IMR-90 (cell line): ENCODE data around the gene BCAS4. TPM values are rescaled to one million over a fixed set of nuclear protein-coding genes. Genes with fewer than 3 reads are reported as not detected.

ENCODE experiments used
- ATAC-seq: fragments of 200-7000 bp; cut with Tn5 transposase; 2 replicates; pipeline ENCODE4 v1.9.1; 2020; ENCODE audit warnings: low read depth, mild to moderate bottlenecking, moderate library complexity
- BruUV-seq: library from RNA; stranded (reverse); fragments of 400-500 nt; replicated peaks from 2 replicates; lab custom pipeline; 2021; lab: Mats Ljungman, UMichigan
- CTCF ChIA-PET: fragments of 300-600 bp; formaldehyde crosslinking; extraction: SDS; loops from one replicate; lab custom pipeline; 2021; ENCODE audit warnings: antibody characterized with exemption; lab: Yijun Ruan, JAX
- POLR2A ChIA-PET: fragments of 300-600 bp; sonication (Branson Sonifier 250); formaldehyde crosslinking; loops from one replicate; lab custom pipeline; 2022; ENCODE audit warnings: antibody characterized with exemption; ENCODE audit not compliant: unreplicated experiment; lab: Charles Lee
- DNase-seq: peaks from one replicate; pipeline ENCODE4 v3.0.0; 2013
- H2AFZ ChIP-seq: replicated peaks from 2 replicates; pipeline ENCODE3; 2013; ENCODE audit warnings: low read length, mild to moderate bottlenecking; ENCODE audit not compliant: poor library complexity
- H2AK5ac ChIP-seq: 2 replicates; pipeline ENCODE4 v1.6.1; 2013; ENCODE audit warnings: low read depth, low read length, inconsistent platforms
- H2AK9ac ChIP-seq: replicated peaks from 2 replicates; pipeline ENCODE3; 2013; ENCODE audit warnings: mild to moderate bottlenecking, low read depth, low read length, moderate library complexity; ENCODE audit not compliant: poor library complexity
- H2BK120ac ChIP-seq: 2 replicates; pipeline ENCODE4 v1.6.1; 2013; ENCODE audit warnings: low read depth, low read length, inconsistent platforms
- H2BK15ac ChIP-seq: 3 replicates; pipeline ENCODE4 v1.6.1; 2013; ENCODE audit warnings: low read depth, low read length, inconsistent platforms
- H2BK20ac ChIP-seq: 2 replicates; pipeline ENCODE4 v1.6.1; 2013; ENCODE audit warnings: low read depth, mild to moderate bottlenecking, inconsistent platforms, low read length, moderate library complexity
- H2BK5ac ChIP-seq: 2 replicates; pipeline ENCODE4 v1.6.1; 2013; ENCODE audit warnings: mild to moderate bottlenecking, low read depth, low read length, inconsistent platforms; ENCODE audit not compliant: poor library complexity, severe bottlenecking
- H3K14ac ChIP-seq: replicated peaks from 2 replicates; pipeline ENCODE4 v1.6.1; 2013; ENCODE audit warnings: low read depth, low read length, inconsistent platforms
- H3K18ac ChIP-seq: 2 replicates; pipeline ENCODE4 v1.6.1; 2013; ENCODE audit warnings: low read depth, low read length, control low read depth
- H3K23ac ChIP-seq: 2 replicates; pipeline ENCODE4 v1.6.1; 2013; ENCODE audit warnings: low read depth, low read length, inconsistent platforms
- H3K27ac ChIP-seq: 2 replicates; pipeline ENCODE4 v1.5.1; 2013; ENCODE audit warnings: mild to moderate bottlenecking, control low read depth, low read length; ENCODE audit not compliant: insufficient read depth
- H3K27me3 ChIP-seq: 2 replicates; pipeline ENCODE4 v1.6.1; 2013; ENCODE audit warnings: low read length; ENCODE audit not compliant: control insufficient read depth, insufficient read depth
- H3K36me3 ChIP-seq: 2 replicates; pipeline ENCODE4 v1.6.1; 2013; ENCODE audit warnings: low read length, mixed read lengths; ENCODE audit not compliant: control insufficient read depth, insufficient read depth
- H3K4ac ChIP-seq: 2 replicates; pipeline ENCODE4 v1.6.1; 2013; ENCODE audit warnings: low read depth, low read length, inconsistent platforms
- H3K4me1 ChIP-seq: 2 replicates; pipeline ENCODE4 v1.6.1; 2013; ENCODE audit warnings: low read length, mixed read lengths; ENCODE audit not compliant: control insufficient read depth, insufficient read depth
- H3K4me2 ChIP-seq: 2 replicates; pipeline ENCODE4 v1.6.1; 2013; ENCODE audit warnings: low read depth, mild to moderate bottlenecking, control low read depth, low read length, moderate library complexity
- H3K4me3 ChIP-seq: 2 replicates; pipeline ENCODE4 v1.5.1; 2013; ENCODE audit warnings: low read depth, mild to moderate bottlenecking, control low read depth, low read length, moderate library complexity; ENCODE audit not compliant: insufficient read depth
- H3K56ac ChIP-seq: 2 replicates; pipeline ENCODE4 v1.6.1; 2013; ENCODE audit warnings: low read length, inconsistent platforms; ENCODE audit not compliant: insufficient read depth; ENCODE audit errors: extremely low read depth
- H3K79me1 ChIP-seq, 2 experiments: 2 replicates each; pipeline ENCODE4 v1.6.1; 2013; ENCODE audit warnings: low read length in 2 of 2, inconsistent platforms in 1 of 2, low read depth in 1 of 2
- H3K9ac ChIP-seq: 2 replicates; pipeline ENCODE4 v1.6.1; 2013; ENCODE audit warnings: low read depth, low read length, control low read depth
- H3K9me1 ChIP-seq: 2 replicates; pipeline ENCODE4 v1.6.1; 2013; ENCODE audit warnings: low read length, inconsistent platforms; ENCODE audit not compliant: insufficient read depth
- H3K9me3 ChIP-seq: 2 replicates; pipeline ENCODE4 v1.6.1; 2013; ENCODE audit warnings: low read length; ENCODE audit not compliant: control insufficient read depth, insufficient read depth
- H4K20me1 ChIP-seq: 2 replicates; pipeline ENCODE4 v1.6.1; 2013; ENCODE audit warnings: low read length, inconsistent platforms; ENCODE audit not compliant: insufficient read depth
- H4K5ac ChIP-seq: 2 replicates; pipeline ENCODE4 v1.6.1; 2013; ENCODE audit warnings: mild to moderate bottlenecking, low read depth, low read length, control low read depth
- H4K8ac ChIP-seq, 2 experiments: 2 replicates each; pipeline ENCODE4 v1.6.1; 2013; ENCODE audit warnings: low read depth in 2 of 2, low read length in 2 of 2, control low read depth in 1 of 2, inconsistent platforms in 1 of 2
- H4K91ac ChIP-seq: 2 replicates; pipeline ENCODE4 v1.6.1; 2013; ENCODE audit warnings: low read depth, low read length, inconsistent platforms; ENCODE audit not compliant: insufficient read depth
- BHLHE40 ChIP-seq: fragments of 150-350 bp; IDR thresholded peaks from 2 replicates; pipeline ENCODE4 v1.6.1; 2016; ENCODE audit warnings: mild to moderate bottlenecking, low read depth, low read length
- FOS ChIP-seq: fragments of 150-350 bp; IDR thresholded peaks from 2 replicates; pipeline ENCODE4 v1.6.1; 2016; ENCODE audit warnings: low read depth, low read length
- MAZ ChIP-seq: IDR thresholded peaks from 2 replicates; pipeline ENCODE4 v1.6.1; 2012; ENCODE audit warnings: low read depth, mild to moderate bottlenecking, low read length, improper control_type of control experiment, moderate library complexity, borderline replicate concordance
- MXI1 ChIP-seq: IDR thresholded peaks from 2 replicates; pipeline ENCODE4 v1.6.1; 2012; ENCODE audit warnings: low read depth, mild to moderate bottlenecking, low read length, moderate library complexity, borderline replicate concordance
- NFE2L2 ChIP-seq: fragments of 150-350 bp; IDR thresholded peaks from 2 replicates; pipeline ENCODE4 v1.6.1; 2016; ENCODE audit warnings: low read depth, mild to moderate bottlenecking, low read length
- RAD21 ChIP-seq: IDR thresholded peaks from 2 replicates; pipeline ENCODE4 v1.6.1; 2012; ENCODE audit warnings: low read length, improper control_type of control experiment
- RFX5 ChIP-seq: IDR thresholded peaks from 2 replicates; pipeline ENCODE4 v1.8.0; 2012; ENCODE audit warnings: low read depth, mild to moderate bottlenecking, low read length, moderate library complexity
- SMC3 ChIP-seq: fragments of 150-350 bp; IDR thresholded peaks from 2 replicates; pipeline ENCODE4 v1.6.1; 2016; ENCODE audit warnings: low read depth, mild to moderate bottlenecking, antibody characterized with exemption, low read length, moderate library complexity
- WGBS, 2 experiments: methylation state at CpG; one replicate each; pipeline versions ENCODE4 v1.1.5 to v1.1.7; 2013; ENCODE audit warnings: missing lambda C conversion rate in 2 of 2; ENCODE audit not compliant: insufficient read length in 1 of 2; ENCODE audit errors: extremely low coverage in 2 of 2; 5-methylcytosine and 5-hydroxymethylcytosine counted together
- dilution Hi-C: fragments of 300-500 bp; cut with HindIII; formaldehyde crosslinking; loops from one replicate; pipeline ENCODE4 v1.14.3; 2018; ENCODE audit warnings: low sequenced_read_pairs; ENCODE audit not compliant: unreplicated experiment
- in situ Hi-C: fragments of 300-500 bp; cut with MboI; formaldehyde crosslinking; loops from 3 replicates; pipeline ENCODE4 v1.14.3; 2019; ENCODE audit warnings: low sequenced_read_pairs, inconsistent platforms, mixed read lengths
- intact Hi-C: fragments of 100-400 bp; cut with micrococcal nuclease; formaldehyde crosslinking; loops from 2 replicates; pipeline ENCODE4 v1.10.0; 2022
- polyA plus RNA-seq, 3 experiments: library from polyadenylated mRNA; depleted of rRNA; stranded (reverse); fragments of >200 nt; gene quantifications; 2 replicates each; pipeline ENCODE4 v1.2.3, GENCODE V29; 2012; ENCODE audit warnings: low replicate concordance in 1 of 3
- total RNA-seq: library from RNA; depleted of rRNA; stranded (reverse); fragments of >200 nt; gene quantifications from 2 replicates; pipeline ENCODE4 v1.2.3, GENCODE V29; 2012
- TF ChIP-seq, protein P1 (sequence below): fragments of 150-350 bp; IDR thresholded peaks from 2 replicates; pipeline ENCODE4 v1.6.1; 2016; ENCODE audit warnings: low read depth, mild to moderate bottlenecking, low read length, moderate library complexity, borderline replicate concordance

The BCAS4 gene
- total and polyA plus RNA-seq, 2 of the 4 experiments (the other 2 are of a cell fraction): 42.7 to 47.5 TPM

DNA sequence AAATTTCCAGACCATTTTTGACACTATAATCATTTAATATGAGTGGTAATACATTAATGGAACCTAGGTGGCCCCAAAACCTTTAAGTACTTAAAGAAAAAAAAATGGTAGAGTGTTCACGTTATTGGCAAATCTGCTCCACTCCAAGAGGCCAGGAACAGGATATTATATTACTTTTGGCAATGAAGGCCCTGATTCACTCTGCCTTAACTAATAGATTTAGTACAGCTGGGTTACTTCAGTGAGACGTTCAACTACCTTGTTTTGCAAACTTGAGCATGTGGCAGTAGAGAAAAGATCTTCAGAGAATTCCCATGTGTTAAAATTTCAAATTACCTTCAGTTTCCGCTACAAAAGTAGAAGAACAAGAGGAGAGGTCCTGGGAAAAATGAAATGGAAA is 123.5 kb downstream of the BCAS4 start:
- no peak overlapping the region for H2BK15ac ChIP-seq
- dilution Hi-C loops: loop anchor here (25.0 kb wide), 1 partner anchor 106 kb away; no protein-coding TSS in a partner anchor
- H2AK9ac ChIP-seq: no peak overlapping the region
- no peak overlapping the region for H2AK5ac ChIP-seq
- no peaks in the 10 kb centered on the region for H3K27me3 ChIP-seq
- no peak overlapping the region for H3K4me3 ChIP-seq
- intact Hi-C loops: no loop called here
- no peak overlapping the region for H3K27ac ChIP-seq
- ATAC-seq (no peak), DNase-seq (peak; percentile 75)
- no peak overlapping the region for H3K4ac ChIP-seq
- H2BK120ac ChIP-seq: no peak overlapping the region
- H3K9me3 ChIP-seq: no peaks in the 10 kb centered on the region
- peaks cover 21% of the 10 kb centered on the region for H3K9me1 ChIP-seq
- ChIA-PET CTCF (interaction anchor here (1.2 kb wide), 1 partner anchor 124 kb away, joined by 4 read pairs; the partner anchor contains the start of gene BCAS4), POLR2A (no interaction called here)
- peaks cover 7% of the 10 kb centered on the region for H3K36me3 ChIP-seq
- no peak overlapping the region for H3K14ac ChIP-seq
- peaks cover 10 to 68% of the 10 kb centered on the region in 2 experiments; a peak in 3 of 4 replicates for H3K79me1 ChIP-seq
- no peak overlapping the region for H3K18ac ChIP-seq
- H3K9ac ChIP-seq: no peak overlapping the region
- no peak overlapping the region for H2BK5ac ChIP-seq
- H3K56ac ChIP-seq: no peak overlapping the region
- in situ Hi-C loops: no loop called here
- H3K4me2 ChIP-seq: no peak overlapping the region; the same call in 1 of the 2 replicates
- H2AFZ ChIP-seq: no peak overlapping the region
- no peak overlapping the region for H2BK20ac ChIP-seq
- WGBS, 2 experiments: no CpG with 5 or more reads among the region's 3 CpGs
- peaks cover 24% of the 10 kb centered on the region for H3K4me1 ChIP-seq
- no peak overlapping the region for H4K91ac ChIP-seq
- peaks cover 98% of the 10 kb centered on the region for H4K20me1 ChIP-seq
- BruUV-seq: no TSS peak
- H4K5ac ChIP-seq: no peak overlapping the region
- no peak overlapping the region for H4K8ac ChIP-seq
- H3K23ac ChIP-seq: no peak overlapping the region
- no peak for TF ChIP-seq MXI1
- no peak for TF ChIP-seq MAZ
- no peak for TF ChIP-seq SMC3
- TF ChIP-seq FOS: no peak
- TF ChIP-seq RAD21: no peak
- no peak for TF ChIP-seq BHLHE40
- TF ChIP-seq RFX5: no peak
- TF ChIP-seq, protein P1, sequence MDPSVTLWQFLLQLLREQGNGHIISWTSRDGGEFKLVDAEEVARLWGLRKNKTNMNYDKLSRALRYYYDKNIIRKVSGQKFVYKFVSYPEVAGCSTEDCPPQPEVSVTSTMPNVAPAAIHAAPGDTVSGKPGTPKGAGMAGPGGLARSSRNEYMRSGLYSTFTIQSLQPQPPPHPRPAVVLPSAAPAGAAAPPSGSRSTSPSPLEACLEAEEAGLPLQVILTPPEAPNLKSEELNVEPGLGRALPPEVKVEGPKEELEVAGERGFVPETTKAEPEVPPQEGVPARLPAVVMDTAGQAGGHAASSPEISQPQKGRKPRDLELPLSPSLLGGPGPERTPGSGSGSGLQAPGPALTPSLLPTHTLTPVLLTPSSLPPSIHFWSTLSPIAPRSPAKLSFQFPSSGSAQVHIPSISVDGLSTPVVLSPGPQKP: no peak
- no peak for TF ChIP-seq NFE2L2
